ENCODE results near the gene GLG1. TPM values are rescaled to one million over a fixed set of nuclear protein-coding genes. Genes with fewer than 3 reads are reported as not detected.
"Not testable (repeated sequence)": the region's sequence is repeated elsewhere in the genome, so short reads cannot be mapped to it uniquely, and the experiment has no call there.

GLG1 gene
- total RNA-seq, 1 experiment from 2014 or later: 210 TPM

DNA sequence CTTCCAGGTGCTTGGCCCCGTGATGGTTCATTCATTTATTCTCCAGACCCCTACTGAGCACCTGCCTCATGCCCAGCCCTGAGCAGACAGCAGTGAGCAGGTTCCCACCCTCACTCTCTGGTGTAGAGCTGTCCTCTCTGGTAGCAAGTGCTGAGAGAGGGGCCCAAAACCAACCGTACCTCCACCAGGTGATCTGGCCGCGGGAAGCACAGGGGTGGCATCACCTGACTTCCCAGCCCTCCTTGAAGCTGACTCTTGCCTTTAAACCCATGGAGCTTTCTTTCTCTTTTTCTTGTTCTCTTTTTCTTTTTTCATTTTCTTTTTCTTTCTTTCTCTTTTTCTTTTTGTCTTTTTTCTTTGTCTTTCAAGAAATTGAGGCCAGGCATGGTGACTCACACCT, 206.7 kb downstream of the GLG1 start:
- BruUV-seq (replicated peaks); H3K27me3 ChIP-seq (replicated peaks; ENCODE audit: control insufficient read depth, insufficient read depth, low read length); CTCF ChIA-PET; H3K4me1 Mint-ChIP-seq (ENCODE audit: low read depth, unreplicated experiment); intact Hi-C loops (cut with micrococcal nuclease; ENCODE audit: unreplicated experiment); H3K27me3 Mint-ChIP-seq (ENCODE audit: insufficient read depth, unreplicated experiment); H3K4me3 ChIP-seq (ENCODE audit: low read depth, low read length); H3K9me3 Mint-ChIP-seq (ENCODE audit: unreplicated experiment); H3K36me3 Mint-ChIP-seq (ENCODE audit: insufficient read depth, unreplicated experiment); H3K4me1 ChIP-seq; H3K9me3 ChIP-seq; DNase-seq; H3K27ac Mint-ChIP-seq (ENCODE audit: unreplicated experiment); H3K36me3 ChIP-seq (ENCODE audit: control insufficient read depth, insufficient read depth, low read length); H3K4me3 Mint-ChIP-seq (ENCODE audit: unreplicated experiment); POLR2A ChIA-PET: not testable (repeated sequence)

DNA sequence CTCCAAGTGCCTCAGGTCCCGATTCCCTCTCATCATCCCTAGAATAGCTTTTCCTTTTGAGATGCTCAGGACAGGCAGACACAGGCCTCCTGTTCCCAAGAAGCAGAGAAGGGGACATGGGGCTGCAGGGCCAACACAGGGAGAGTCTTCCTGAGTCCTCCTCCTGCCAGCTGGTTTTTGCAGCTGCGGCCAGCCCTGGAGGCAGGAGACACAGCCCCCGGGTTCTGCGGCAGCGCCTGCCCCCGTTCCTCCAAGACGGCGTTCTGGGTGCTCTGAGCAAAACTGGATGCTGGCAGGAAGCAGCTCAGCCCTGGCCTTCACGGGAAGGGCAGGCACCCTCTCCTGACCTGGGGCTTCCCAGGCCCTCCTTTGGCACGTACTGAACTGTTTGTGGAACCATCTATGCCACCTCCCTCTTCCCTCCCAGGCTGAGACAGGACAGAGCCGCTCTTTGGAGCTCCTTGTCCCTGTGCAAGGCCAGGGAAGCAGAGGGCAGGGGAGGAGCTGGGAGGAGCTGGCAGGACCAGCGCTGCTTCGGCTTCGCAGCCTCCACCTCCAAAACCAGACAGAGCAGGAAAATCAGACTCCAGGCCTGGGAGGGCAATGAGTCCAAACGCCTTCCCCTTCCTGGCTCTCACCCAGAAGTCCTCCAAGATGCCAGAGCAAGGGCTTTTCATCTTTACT, 208.6 kb downstream of the GLG1 start:
- H3K36me3 ChIP-seq (ENCODE audit: control insufficient read depth, insufficient read depth, low read length); H3K9me3 Mint-ChIP-seq (ENCODE audit: unreplicated experiment); H3K4me1 ChIP-seq; H3K4me1 Mint-ChIP-seq (ENCODE audit: low read depth, unreplicated experiment); H3K36me3 Mint-ChIP-seq (ENCODE audit: insufficient read depth, unreplicated experiment); H3K27ac Mint-ChIP-seq (ENCODE audit: unreplicated experiment); DNase-seq; POLR2A ChIA-PET; H3K4me3 ChIP-seq (ENCODE audit: low read depth, low read length); CTCF ChIA-PET; H3K27me3 ChIP-seq (replicated peaks; ENCODE audit: control insufficient read depth, insufficient read depth, low read length); H3K27me3 Mint-ChIP-seq (ENCODE audit: insufficient read depth, unreplicated experiment); BruUV-seq (replicated peaks); H3K4me3 Mint-ChIP-seq (ENCODE audit: unreplicated experiment); H3K9me3 ChIP-seq; intact Hi-C loops (cut with micrococcal nuclease; ENCODE audit: unreplicated experiment): not testable (repeated sequence)

Other genes with a start within 250 kb of the GLG1 start
- gene NPIPB15, start 230.8 kb downstream of the GLG1 start, total RNA-seq (2022): 13.8 TPM in 2 replicates
- 0.36 and 1.3 TPM in 2 replicates for gene CLEC18B, start 185.6 kb downstream of the GLG1 start, total RNA-seq (2022)
- gene RFWD3, start 59.8 kb upstream of the GLG1 start, total RNA-seq (2022): 111 and 118 TPM in 2 replicates
- gene MLKL, start 93.7 kb upstream of the GLG1 start, total RNA-seq (2022): 9.7 and 10.8 TPM in 2 replicates
- 20.1 and 21.3 TPM in 2 replicates for gene FA2H, start 167.7 kb upstream of the GLG1 start, total RNA-seq (2022)

All from Caco-2 (cell line).